Gastrocnemius medialis (tissue), 4 donors: ENCODE data around the gene MAML2. TPM values are rescaled to one million over a fixed set of nuclear protein-coding genes. Genes with fewer than 3 reads are reported as not detected.
"Not testable (repeated sequence)": the region's sequence is repeated elsewhere in the genome, so short reads cannot be mapped to it uniquely, and the experiment has no call there.

ENCODE experiments used
- ATAC-seq, 2 donors: fragments of 150-250 bp; one replicate each; pipeline ENCODE4 v1.9.1; 2016
- DNase-seq, 2 donors: peaks; one replicate each; pipeline ENCODE4 v3.0.0-alpha.2; 2019
- H3K27ac ChIP-seq, 4 donors: fragments of 200-600 bp; sonication (generic); 1 replicate in 1 of 4; 2 replicates in 3 of 4; pipeline ENCODE4 v1.5.1; 2016 to 2018; ENCODE audit warnings: mild to moderate bottlenecking in 2 of 4, moderate library complexity in 1 of 4
- H3K27me3 ChIP-seq, 3 donors: fragments of 200-600 bp; sonication (generic) in 2 of 3; 1 replicate in 1 of 3; 2 replicates in 2 of 3; pipeline versions ENCODE4 v1.5.1 to v1.6.0; 2016 to 2019; ENCODE audit warnings: mild to moderate bottlenecking in 1 of 3, moderate library complexity in 1 of 3
- H3K36me3 ChIP-seq, 2 donors: fragments of 200-600 bp; sonication (generic) in 1 of 2; one replicate each; pipeline ENCODE4 v1.5.1; 2017 to 2018
- H3K4me1 ChIP-seq, 2 donors: fragments of 200-600 bp; sonication (generic) in 1 of 2; one replicate each; pipeline ENCODE4 v1.5.1; 2016 to 2017; ENCODE audit warnings: mild to moderate bottlenecking in 2 of 2
- H3K4me3 ChIP-seq, 4 donors: fragments of 200-600 bp; sonication (generic) in 3 of 4; 1 replicate in 1 of 4; 2 replicates in 3 of 4; pipeline ENCODE4 v1.5.1; 2016 to 2019; ENCODE audit warnings: mild to moderate bottlenecking in 2 of 4
- H3K9me3 ChIP-seq, 3 donors: fragments of 200-600 bp; sonication (generic) in 2 of 3; 1 replicate in 1 of 3; 2 replicates in 2 of 3; pipeline ENCODE4 v1.5.1; 2016 to 2019
- CTCF ChIP-seq, 5 experiments: fragments of 450-650 bp in 3 of 5; fragments of 200-600 bp in 2 of 5; sonication (generic) in 2 of 5; IDR thresholded peaks in 4 of 5; conservative IDR thresholded peaks in 1 of 5; 1 replicate in 4 of 5; 2 replicates in 1 of 5; pipeline ENCODE4 v1.5.1; 2016 to 2019; ENCODE audit warnings: antibody characterized with exemption in 5 of 5, mild to moderate bottlenecking in 3 of 5, moderate library complexity in 3 of 5
- POLR2A ChIP-seq, 2 donors: fragments of 450-650 bp; IDR thresholded peaks; one replicate each; pipeline ENCODE4 v1.6.1; 2017; ENCODE audit warnings: antibody characterized with exemption in 2 of 2, mild to moderate bottlenecking in 2 of 2, moderate library complexity in 2 of 2
- in situ Hi-C, 4 donors: fragments of 200-750 bp; cut with MboI; loops; one replicate each; pipeline versions ENCODE4 v1.15.0 to v1.8.0; 2017; ENCODE audit warnings: low sequenced_read_pairs in 4 of 4
- intact Hi-C: fragments of 100-400 bp; cut with DNase I; formaldehyde crosslinking; loops from one replicate; pipeline ENCODE4 v1.15.1; 2023; ENCODE audit warnings: low total_unique reads
- total RNA-seq, 4 donors: library from RNA; depleted of rRNA; stranded (reverse); fragments of >200 nt; gene quantifications; one replicate each; pipeline versions ENCODE4 v1.1.0 to v1.2.3, GENCODE V29; 2016

The MAML2 gene
- total RNA-seq, 4 donors from 2014 or later, result 4.1 to 6.3 (median 4.8) TPM

GRCh38 chr11:96288915-96289314, 54.1 kb downstream of the MAML2 start:
- no peak for ATAC-seq
- H3K36me3 ChIP-seq, result no peaks in the 10 kb centered on the region
- H3K27me3 ChIP-seq, result no peaks in the 10 kb centered on the region
- DNase-seq, result no peak
- in situ Hi-C loops (no loop called here), intact Hi-C loops (no loop called here)
- H3K9me3 ChIP-seq, result no peaks in the 10 kb centered on the region
- H3K27ac ChIP-seq, result no peak overlapping the region
- no peaks in the 10 kb centered on the region for H3K4me1 ChIP-seq
- TF ChIP-seq POLR2A (IDR thresholded peaks at IDR 0.05) (no peak), CTCF (IDR thresholded peaks at IDR 0.05 in 4 of 5, conservative IDR thresholded peaks at IDR 0.05 in 1 of 5) (no peak)
- no peak overlapping the region for H3K4me3 ChIP-seq

GRCh38 chr11:96287822-96288439, 55.1 kb downstream of the MAML2 start:
- intact Hi-C loops, result no loop called here

GRCh38 chr11:96285985-96286384, 57.0 kb downstream of the MAML2 start:
- H3K4me1 ChIP-seq, H3K27ac ChIP-seq, in situ Hi-C loops, DNase-seq, intact Hi-C loops, H3K36me3 ChIP-seq, ATAC-seq, H3K27me3 ChIP-seq, H3K4me3 ChIP-seq, H3K9me3 ChIP-seq: not testable (repeated sequence)

More at GRCh38 chr11:96287822-96288439, 55.1 kb downstream of the MAML2 start:
- Histone ChIP-seq H3K27me3 (no peaks in the 10 kb centered on the region), H3K36me3 (no peaks in the 10 kb centered on the region), H3K9me3 (no peaks in the 10 kb centered on the region), H3K27ac (no peak overlapping the region), H3K4me1 (no peaks in the 10 kb centered on the region), H3K4me3 (no peak overlapping the region)
- in situ Hi-C loops, result no loop called here
- no peak for TF ChIP-seq CTCF (IDR thresholded peaks at IDR 0.05 in 4 of 5, conservative IDR thresholded peaks at IDR 0.05 in 1 of 5)
- no peak for TF ChIP-seq POLR2A (IDR thresholded peaks at IDR 0.05)
- DNase-seq (no peak), ATAC-seq (no peak)

GRCh38 chr11:96284917-96285316, 58.1 kb downstream of the MAML2 start:
- Histone ChIP-seq H3K9me3 (no peaks in the 10 kb centered on the region), H3K4me3 (no peak overlapping the region), H3K36me3 (no peaks in the 10 kb centered on the region), H3K27ac (no peak overlapping the region), H3K4me1 (no peaks in the 10 kb centered on the region), H3K27me3 (no peaks in the 10 kb centered on the region)
- DNase-seq (no peak), ATAC-seq (no peak)
- TF ChIP-seq CTCF (IDR thresholded peaks at IDR 0.05 in 4 of 5, conservative IDR thresholded peaks at IDR 0.05 in 1 of 5) (no peak), POLR2A (IDR thresholded peaks at IDR 0.05) (no peak)
- in situ Hi-C loops, result no loop called here
- intact Hi-C loops, result no loop called here

- H3K27ac ChIP-seq, result no peak overlapping the region
- DNase-seq (no peak), ATAC-seq (no peak)
- H3K27me3 ChIP-seq, result no peaks in the 10 kb centered on the region
- TF ChIP-seq CTCF (IDR thresholded peaks at IDR 0.05 in 4 of 5, conservative IDR thresholded peaks at IDR 0.05 in 1 of 5) (no peak), POLR2A (IDR thresholded peaks at IDR 0.05) (no peak)
- no peak overlapping the region for H3K4me3 ChIP-seq
- no peaks in the 10 kb centered on the region for H3K9me3 ChIP-seq
- H3K36me3 ChIP-seq, result no peaks in the 10 kb centered on the region
- H3K4me1 ChIP-seq, result no peaks in the 10 kb centered on the region
- intact Hi-C loops, result no loop called here
- in situ Hi-C loops, result no loop called here
Measured at GRCh38 chr11:96284401-96284800, 58.6 kb downstream of the MAML2 start.
